Endothelial cell of umbilical vein (primary cell): ENCODE data around the gene COX14. TPM values are rescaled to one million over a fixed set of nuclear protein-coding genes. Genes with fewer than 3 reads are reported as not detected.

ENCODE experiments used
- BruUV-seq: library from RNA; stranded (reverse); fragments of 400-500 nt; replicated peaks from 2 replicates; lab custom pipeline; 2021; lab: Mats Ljungman, UMichigan
- CTCF ChIA-PET: fragments of 300-600, 350-600 bp; sonication (Branson Sonifier 250); formaldehyde crosslinking; loops from one replicate; lab custom pipeline; 2021; ENCODE audit warnings: antibody characterized with exemption, inconsistent platforms; lab: Charles Lee
- POLR2A ChIA-PET: fragments of 300-600, 350-600 bp; sonication (Branson Sonifier 250); formaldehyde crosslinking; loops from one replicate; lab custom pipeline; 2021; ENCODE audit warnings: antibody characterized with exemption, inconsistent platforms; lab: Charles Lee
- DNase-seq: peaks from one replicate; pipeline ENCODE4 v3.0.0-alpha.2; 2011; ENCODE audit warnings: low read depth, low spot score
- FAIRE-seq: peaks from 2 replicates; lab custom pipeline; 2011; peaks lifted over from hg19 to GRCh38; lab: Jason Lieb, UNC
- H2AFZ ChIP-seq: 2 replicates; pipeline ENCODE4 v1.6.0; 2012; ENCODE audit warnings: low read depth, low read length, control low read depth, inconsistent platforms
- H3K27ac ChIP-seq: 2 replicates; pipeline ENCODE4 v1.5.1; 2011; ENCODE audit warnings: low read depth, mild to moderate bottlenecking, control low read depth, low read length, moderate library complexity; ENCODE audit not compliant: insufficient read depth
- H3K27me3 ChIP-seq, 2 experiments: 2 replicates each; pipeline versions ENCODE4 v1.6.0 to v1.6.1; 2011; ENCODE audit warnings: low read length in 2 of 2, mixed read lengths in 1 of 2; ENCODE audit not compliant: control insufficient read depth in 2 of 2, insufficient read depth in 2 of 2
- H3K36me3 ChIP-seq, 2 experiments: 2 replicates in 1 of 2; 3 replicates in 1 of 2; pipeline ENCODE4 v1.5.1; 2011; ENCODE audit warnings: low read length in 2 of 2, mild to moderate bottlenecking in 1 of 2, moderate library complexity in 1 of 2; ENCODE audit not compliant: control insufficient read depth in 2 of 2, insufficient read depth in 2 of 2; ENCODE audit errors: extremely low read depth in 1 of 2
- H3K4me1 ChIP-seq: 3 replicates; pipeline ENCODE4 v1.5.1; 2011; ENCODE audit warnings: mild to moderate bottlenecking, low read length; ENCODE audit not compliant: control insufficient read depth, insufficient read depth; ENCODE audit errors: extremely low read depth
- H3K4me2 ChIP-seq: 2 replicates; pipeline ENCODE4 v1.6.1; 2011; ENCODE audit warnings: low read length, control low read depth, mixed read lengths; ENCODE audit not compliant: insufficient read depth
- H3K4me3 ChIP-seq, 3 experiments: fragments of 200-600 bp in 1 of 3; sonication (generic), shearing (Covaris generic) in 1 of 3; replicated peaks in 1 of 3; 2 replicates each; pipeline ENCODE4 v1.5.1; 2011 to 2016; ENCODE audit warnings: control low read depth in 3 of 3, low read length in 3 of 3, mild to moderate bottlenecking in 2 of 3, inconsistent platforms in 1 of 3, low read depth in 1 of 3, moderate library complexity in 1 of 3; ENCODE audit not compliant: insufficient read depth in 1 of 3
- H3K79me2 ChIP-seq: 2 replicates; pipeline ENCODE4 v1.6.0; 2012; ENCODE audit warnings: low read length, inconsistent platforms; ENCODE audit not compliant: control insufficient read depth, insufficient read depth
- H3K9ac ChIP-seq: replicated peaks from 2 replicates; pipeline ENCODE3; 2011; ENCODE audit warnings: low read length, control low read depth; ENCODE audit not compliant: insufficient read depth; ENCODE audit errors: extremely low read depth
- H3K9me1 ChIP-seq: replicated peaks from 3 replicates; pipeline ENCODE4 v1.6.0; 2011; ENCODE audit warnings: mild to moderate bottlenecking, low read length; ENCODE audit not compliant: control insufficient read depth, insufficient read depth; ENCODE audit errors: extremely low read depth
- H3K9me3 ChIP-seq: replicated peaks from 2 replicates; pipeline ENCODE4 v1.5.1; 2012; ENCODE audit warnings: low read length, inconsistent platforms; ENCODE audit not compliant: control insufficient read depth, insufficient read depth
- H4K20me1 ChIP-seq: replicated peaks from 2 replicates; pipeline ENCODE3; 2011; ENCODE audit warnings: mild to moderate bottlenecking, low read length; ENCODE audit not compliant: control insufficient read depth, insufficient read depth; ENCODE audit errors: extremely low read depth
- EZH2 ChIP-seq: IDR thresholded peaks from 2 replicates; pipeline ENCODE4 v1.6.1; 2012; ENCODE audit warnings: borderline replicate concordance, low read depth, mild to moderate bottlenecking, moderate library complexity, low read length, inconsistent platforms; ENCODE audit not compliant: severe bottlenecking
- FOS ChIP-seq: IDR thresholded peaks from 2 replicates; pipeline ENCODE4 v1.6.1; 2011; ENCODE audit warnings: mild to moderate bottlenecking, low read length, moderate library complexity, borderline replicate concordance; ENCODE audit not compliant: insufficient read depth
- GATA2 ChIP-seq: IDR thresholded peaks from 2 replicates; pipeline ENCODE4 v1.7.0; 2011; ENCODE audit warnings: low read depth, mild to moderate bottlenecking, moderate library complexity, mixed read lengths, low read length; ENCODE audit not compliant: insufficient read length, insufficient read depth
- JUN ChIP-seq: IDR thresholded peaks from 2 replicates; pipeline ENCODE4 v1.6.1; 2011; ENCODE audit warnings: borderline replicate concordance, low read depth; ENCODE audit not compliant: insufficient read length, insufficient read depth
- MYC ChIP-seq: IDR thresholded peaks from one replicate; pipeline ENCODE4 v1.6.1; 2011; ENCODE audit warnings: mild to moderate bottlenecking, low read depth, low read length
- POLR2A ChIP-seq: IDR thresholded peaks from 2 replicates; pipeline ENCODE4 v1.6.1; 2012; ENCODE audit warnings: low read depth, mild to moderate bottlenecking, control low read depth, low read length
- POLR2AphosphoS5 ChIP-seq: IDR thresholded peaks from 2 replicates; pipeline ENCODE4 v1.6.1; 2012; ENCODE audit warnings: low read depth, mild to moderate bottlenecking, control low read depth, low read length, moderate library complexity; ENCODE audit not compliant: insufficient read depth
- dilution Hi-C: fragments of 300-500 bp; cut with MboI; formaldehyde crosslinking; loops from one replicate; pipeline ENCODE4 v1.15.0; 2019; ENCODE audit warnings: low sequenced_read_pairs; ENCODE audit not compliant: extremely low pct_ligation_motif_present
- intact Hi-C: fragments of 100-400 bp; cut with micrococcal nuclease; formaldehyde crosslinking; loops from one replicate; pipeline ENCODE4 v1.10.0; 2022
- polyA plus RNA-seq, 4 experiments: library from polyadenylated mRNA; depleted of rRNA in 3 of 4; stranded (reverse) in 3 of 4; unstranded in 1 of 4; fragments of >200 nt; gene quantifications; 2 replicates each; pipeline versions ENCODE4 v1.2.1 to v1.2.3, GENCODE V29; 2011 to 2012; ENCODE audit warnings: missing spikeins in 1 of 4
- total RNA-seq: library from RNA; stranded (reverse); gene quantifications from 2 replicates; pipeline ENCODE4 v1.2.3, GENCODE V29; 2021
- TF ChIP-seq, protein P1 (sequence below), 2 donors: IDR thresholded peaks; 1 replicate in 1 of 2; 2 replicates in 1 of 2; pipeline ENCODE4 v1.5.1; 2011; ENCODE audit warnings: low read length in 2 of 2, mild to moderate bottlenecking in 2 of 2, moderate library complexity in 2 of 2, control low read depth in 1 of 2, inconsistent platforms in 1 of 2, low read depth in 1 of 2; ENCODE audit not compliant: insufficient read depth in 1 of 2; ENCODE audit errors: extremely low read depth in 1 of 2
- TF ChIP-seq, protein P2 (sequence below): IDR thresholded peaks from 2 replicates; pipeline ENCODE4 v1.6.1; 2011; ENCODE audit not compliant: insufficient read depth, insufficient read length

COX14 gene
- total and polyA plus RNA-seq, 2 donors (not counting 3 experiments of a cell fraction or from before 2014, with no cell fraction given): 40.3 to 106 TPM

DNA sequence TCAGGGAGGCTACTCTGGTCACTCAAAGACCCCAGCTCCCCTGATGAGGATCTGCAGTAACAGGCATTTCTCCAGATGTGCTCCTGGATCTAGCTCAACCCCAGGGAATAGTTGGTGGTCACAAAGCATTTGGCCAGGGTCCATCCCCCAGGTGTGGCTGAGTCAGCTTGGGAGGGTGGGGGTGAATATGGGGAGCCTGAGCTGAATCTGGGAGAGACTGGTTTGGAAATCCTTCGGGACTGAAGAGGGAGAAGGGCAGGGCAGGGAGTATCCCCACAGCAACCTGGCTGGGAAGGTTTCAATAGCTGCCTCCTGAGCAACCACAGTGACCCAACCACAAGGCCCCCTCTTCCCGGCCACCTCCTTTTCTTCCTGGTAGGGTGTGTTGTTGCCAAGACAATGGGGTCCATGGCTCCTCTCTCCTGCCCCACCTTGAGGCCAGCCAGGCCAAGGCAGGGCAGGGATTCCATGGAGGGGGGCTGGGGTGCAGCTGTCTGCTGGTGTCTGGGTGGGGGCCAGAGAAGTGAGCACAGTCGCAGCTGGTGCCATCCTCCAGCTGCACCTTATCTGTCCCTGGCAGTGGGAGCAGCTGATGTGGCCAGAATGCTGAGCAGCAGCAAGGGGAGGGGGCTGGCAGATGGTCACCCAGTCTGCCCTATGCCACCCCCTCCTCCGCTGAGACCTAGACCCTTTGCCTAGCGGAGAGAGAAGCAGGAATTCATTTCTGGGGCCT lies 49.1 kb upstream of the COX14 start:
- TF ChIP-seq EZH2 (no peak), POLR2A (no peak), MYC (no peak), GATA2 (no peak), JUN (no peak), FOS (no peak), POLR2AphosphoS5 (no peak)
- TF ChIP-seq, protein P1, sequence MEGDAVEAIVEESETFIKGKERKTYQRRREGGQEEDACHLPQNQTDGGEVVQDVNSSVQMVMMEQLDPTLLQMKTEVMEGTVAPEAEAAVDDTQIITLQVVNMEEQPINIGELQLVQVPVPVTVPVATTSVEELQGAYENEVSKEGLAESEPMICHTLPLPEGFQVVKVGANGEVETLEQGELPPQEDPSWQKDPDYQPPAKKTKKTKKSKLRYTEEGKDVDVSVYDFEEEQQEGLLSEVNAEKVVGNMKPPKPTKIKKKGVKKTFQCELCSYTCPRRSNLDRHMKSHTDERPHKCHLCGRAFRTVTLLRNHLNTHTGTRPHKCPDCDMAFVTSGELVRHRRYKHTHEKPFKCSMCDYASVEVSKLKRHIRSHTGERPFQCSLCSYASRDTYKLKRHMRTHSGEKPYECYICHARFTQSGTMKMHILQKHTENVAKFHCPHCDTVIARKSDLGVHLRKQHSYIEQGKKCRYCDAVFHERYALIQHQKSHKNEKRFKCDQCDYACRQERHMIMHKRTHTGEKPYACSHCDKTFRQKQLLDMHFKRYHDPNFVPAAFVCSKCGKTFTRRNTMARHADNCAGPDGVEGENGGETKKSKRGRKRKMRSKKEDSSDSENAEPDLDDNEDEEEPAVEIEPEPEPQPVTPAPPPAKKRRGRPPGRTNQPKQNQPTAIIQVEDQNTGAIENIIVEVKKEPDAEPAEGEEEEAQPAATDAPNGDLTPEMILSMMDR (IDR thresholded peaks at IDR 0.05; ENCODE audit: extremely low read depth in 1 of 2, insufficient read depth in 1 of 2, low read depth in 1 of 2, low read length in 2 of 2): no peak
- TF ChIP-seq, protein P2, sequence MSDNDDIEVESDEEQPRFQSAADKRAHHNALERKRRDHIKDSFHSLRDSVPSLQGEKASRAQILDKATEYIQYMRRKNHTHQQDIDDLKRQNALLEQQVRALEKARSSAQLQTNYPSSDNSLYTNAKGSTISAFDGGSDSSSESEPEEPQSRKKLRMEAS: no peak
- no peak overlapping the region for H3K9ac ChIP-seq
- DNase-seq: no peak
- no peak overlapping the region for H3K4me2 ChIP-seq
- H3K4me3 ChIP-seq: no peak overlapping the region
- BruUV-seq: no TSS peak
- H3K4me1 ChIP-seq: no peaks in the 10 kb centered on the region
- CTCF ChIA-PET: interaction anchor here (0.6 to 12.1 kb wide), 5 partner anchors 8 to 95 kb away, joined by 4 to 317 read pairs (median 15); partner anchors contain the start of gene AQP6
- H3K79me2 ChIP-seq: no peaks in the 10 kb centered on the region
- no peak overlapping the region for H3K27ac ChIP-seq
- no peak overlapping the region for H2AFZ ChIP-seq
- no peaks in the 10 kb centered on the region for H4K20me1 ChIP-seq
- intact Hi-C loops (no loop called here), dilution Hi-C loops (loop anchor here (25.0 kb wide), 1 partner anchor 101 kb away; the partner anchor contains the start of genes AQP2, AQP5 and AQP6)
- H3K9me3 ChIP-seq: no peaks in the 10 kb centered on the region
- peaks cover 46 to 48% of the 10 kb centered on the region in 2 experiments for H3K27me3 ChIP-seq
- H3K36me3 ChIP-seq: no peaks in the 10 kb centered on the region
- H3K9me1 ChIP-seq: no peaks in the 10 kb centered on the region
- FAIRE-seq: no peak
- POLR2A ChIA-PET: no interaction called here
